SK-MEL-5 (cell line): ENCODE data around the gene RAC2. TPM values are rescaled to one million over a fixed set of nuclear protein-coding genes. Genes with fewer than 3 reads are reported as not detected.
A peak's percentile ranks its signal among the peaks of the same experiment; 100 is the strongest.

ENCODE experiments used
- DNase-seq: peaks from one replicate; pipeline ENCODE4 v3.0.0-alpha.2; 2016; ENCODE audit warnings: low read depth, low spot score
- in situ Hi-C: cut with HindIII; loops from 2 replicates; pipeline ENCODE4 v1.10.0; 2016; ENCODE audit warnings: low sequenced_read_pairs, high pct_unique_total_duplicates, low pct_unique_long_range_greater_than_20kb
- total RNA-seq: library from RNA; depleted of rRNA; stranded (reverse); fragments of >200 nt; shearing (Covaris generic); gene quantifications from 2 replicates; pipeline ENCODE4 v1.2.3, GENCODE V29; 2014

Gene RAC2
- total RNA-seq, 1 experiment from 2014 or later, result not detected

DNA sequence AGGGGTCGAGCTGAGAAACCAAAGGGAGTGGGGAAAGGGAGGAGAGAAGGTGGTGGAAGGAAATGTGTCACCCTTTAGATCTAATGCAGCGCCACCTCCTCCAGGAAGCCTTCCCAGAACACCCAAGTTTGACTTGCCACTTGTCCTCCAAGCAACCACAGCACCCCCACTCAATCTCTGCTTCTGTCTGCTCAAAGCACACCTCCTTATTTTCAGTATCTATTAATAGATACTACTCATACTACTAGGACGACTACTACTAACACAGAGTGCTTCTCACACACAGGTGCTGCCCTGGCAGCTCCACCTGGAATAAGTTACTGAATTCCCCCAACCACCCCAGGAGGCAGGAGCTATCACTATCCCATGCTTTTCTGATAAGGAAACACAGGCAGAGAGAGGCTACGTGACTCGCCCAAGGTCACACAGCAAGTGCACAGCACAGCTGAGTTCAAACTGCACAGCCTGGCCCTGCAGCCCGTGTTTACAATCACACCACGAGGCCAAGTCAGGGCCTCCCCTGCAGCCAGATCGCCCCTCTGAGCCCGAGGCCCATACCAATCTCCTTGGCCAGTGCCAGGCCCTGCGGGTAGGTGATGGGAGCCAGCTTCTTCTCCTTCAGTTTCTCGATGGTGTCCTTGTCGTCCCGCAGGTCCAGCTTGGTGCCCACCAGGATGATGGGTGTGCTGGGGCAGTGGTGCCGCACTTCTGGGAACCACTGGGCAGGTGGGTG is 13.2 kb downstream of the RAC2 start:
- in situ Hi-C loops, result no loop called here
- DNase-seq, result no peak

DNA sequence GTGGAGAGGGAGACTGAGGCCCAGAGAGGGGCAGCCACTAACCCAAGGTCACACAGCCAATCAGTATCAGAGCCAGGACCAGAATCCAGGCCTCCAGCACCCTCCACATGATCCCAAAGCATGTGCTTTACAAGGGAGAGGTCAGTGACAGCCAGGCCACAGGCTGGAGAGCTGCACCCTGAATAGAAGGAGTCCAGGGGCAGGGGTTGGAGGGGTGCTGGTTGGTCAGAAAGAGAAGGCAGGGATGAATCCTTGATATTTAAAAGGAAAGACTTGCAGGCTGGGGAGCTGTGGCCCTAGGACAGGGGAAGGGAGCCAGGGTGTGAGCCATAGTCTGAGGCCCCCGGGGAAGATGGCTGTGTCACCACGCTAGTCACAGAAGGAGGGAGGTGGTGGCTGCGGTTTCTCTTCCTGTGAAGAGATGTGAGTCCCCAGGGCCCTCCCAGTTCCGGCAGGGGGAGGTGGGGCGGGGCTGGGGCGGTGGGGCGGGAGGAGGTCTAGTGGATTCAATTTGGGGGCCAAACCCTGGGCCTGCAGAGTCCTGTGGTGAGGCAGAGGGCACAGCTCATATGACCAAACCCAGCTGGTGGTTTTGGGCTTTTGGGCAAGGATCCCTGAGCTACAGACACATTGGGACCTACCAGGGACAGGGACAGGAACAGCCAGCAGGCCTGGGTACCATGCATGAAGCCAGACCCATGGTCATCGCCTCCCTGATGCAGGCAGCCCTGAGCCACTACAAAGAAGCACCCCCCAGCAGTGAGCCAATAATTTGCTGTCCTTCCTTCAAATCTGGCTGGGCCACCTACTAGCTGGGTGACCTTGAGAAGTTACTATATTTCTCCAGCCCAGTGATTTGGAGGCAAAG is 14.0 kb downstream of the RAC2 start:
- in situ Hi-C loops, result no loop called here
- no peak for DNase-seq

DNA sequence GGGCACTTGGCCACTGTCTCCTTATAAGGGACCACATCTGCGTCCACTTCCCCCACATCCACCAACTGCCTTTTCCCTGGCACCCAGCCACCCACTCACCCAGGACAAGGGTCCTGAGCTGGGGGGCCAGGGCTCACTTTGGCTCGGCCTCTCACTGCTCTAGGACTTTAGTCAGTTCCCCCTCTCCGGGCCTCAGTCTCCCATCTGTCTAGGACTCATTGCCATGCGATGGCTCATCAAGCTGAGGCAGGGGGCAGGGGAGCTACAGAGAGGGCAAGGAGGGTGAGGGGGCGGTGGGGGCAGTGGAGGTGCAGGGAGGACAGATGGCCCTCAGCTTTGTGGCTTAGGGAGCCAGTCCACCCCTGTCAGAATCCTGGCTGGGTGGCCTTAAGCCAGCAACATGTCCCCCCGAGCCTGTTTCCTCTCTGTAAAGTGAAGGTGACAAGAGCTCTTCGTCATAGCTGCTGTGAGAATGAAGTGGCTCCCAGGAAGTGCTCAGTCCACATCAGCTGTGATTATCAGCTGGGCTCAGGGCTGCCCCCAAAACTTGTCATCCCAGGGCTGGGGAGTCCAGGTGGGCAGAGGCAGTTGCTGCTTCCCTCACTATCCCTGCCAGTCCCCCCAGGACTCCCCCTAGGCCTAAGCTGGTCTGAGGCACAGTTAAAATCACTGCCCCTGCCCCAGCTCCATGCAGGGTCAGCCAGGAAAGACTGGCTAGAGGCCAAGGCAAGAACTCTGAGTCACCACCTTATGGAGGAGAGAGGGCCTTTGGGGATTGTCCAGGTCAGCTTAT is 14.9 kb downstream of the RAC2 start:
- peak; percentile 32 for DNase-seq
- in situ Hi-C loops, result no loop called here

DNA sequence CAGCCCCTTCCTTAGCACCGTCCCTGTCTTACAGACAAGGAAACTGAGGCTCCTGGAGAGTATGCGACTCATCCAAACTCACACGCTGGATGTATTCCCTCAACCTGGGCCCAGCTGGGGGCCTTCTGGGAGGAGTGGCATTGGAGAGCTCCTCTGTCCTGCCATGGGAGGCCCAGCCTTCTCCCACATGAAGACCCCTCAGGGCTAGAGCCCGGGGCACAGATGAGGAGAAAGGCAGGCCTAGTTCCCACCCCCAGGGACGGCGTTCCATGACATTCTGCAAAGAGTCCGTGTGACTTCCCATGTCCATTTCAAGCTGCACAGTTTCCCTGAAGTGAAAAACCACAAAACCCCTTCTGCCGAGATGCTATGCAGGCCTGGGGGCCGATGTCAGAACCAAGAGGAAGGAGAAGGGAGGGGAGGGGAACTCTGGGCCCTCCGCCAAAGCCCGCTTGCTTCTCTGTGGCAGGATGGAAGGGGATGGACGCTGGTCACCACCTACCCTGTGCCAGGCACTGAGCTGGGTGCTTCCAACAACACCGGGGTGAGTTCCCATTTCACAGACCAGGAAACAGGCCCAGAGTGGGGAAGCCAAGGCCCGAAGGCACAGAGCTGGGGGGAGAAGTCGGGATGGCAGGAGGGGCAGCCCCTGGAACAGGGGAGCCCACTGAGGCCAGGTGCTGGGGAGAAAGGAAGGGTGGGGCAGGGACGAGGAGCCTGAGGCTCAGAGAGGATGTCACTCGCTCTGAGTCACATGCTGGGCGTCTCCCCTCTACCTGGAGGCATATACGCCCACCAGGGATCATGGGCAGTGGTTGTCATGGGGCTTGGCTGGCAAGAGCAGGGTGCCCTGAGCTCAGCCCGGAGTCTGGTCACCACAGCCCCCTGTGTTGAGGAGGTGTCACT is 15.7 kb downstream of the RAC2 start:
- in situ Hi-C loops, result no loop called here
- DNase-seq, result no peak

DNA sequence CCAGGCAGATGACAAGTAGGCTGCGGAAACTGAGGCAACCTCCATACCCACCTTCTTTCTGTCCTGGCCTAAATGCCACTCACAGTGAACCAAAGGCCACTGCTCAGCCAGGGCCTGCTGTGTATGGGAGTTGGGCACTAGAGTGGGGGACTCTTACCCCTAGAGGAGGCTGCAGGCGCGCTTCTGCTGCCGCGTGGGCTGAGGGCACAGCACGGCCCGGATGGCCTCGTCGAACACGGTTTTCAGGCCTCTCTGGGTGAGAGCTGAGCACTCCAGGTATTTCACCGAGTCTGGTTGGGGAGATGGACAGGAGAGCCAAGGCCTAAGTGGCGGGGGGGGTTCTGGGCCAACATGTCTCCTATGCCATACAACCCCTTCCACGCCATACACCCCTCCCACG is 17.6 kb downstream of the RAC2 start:
- no peak for DNase-seq
- in situ Hi-C loops, result no loop called here

DNA sequence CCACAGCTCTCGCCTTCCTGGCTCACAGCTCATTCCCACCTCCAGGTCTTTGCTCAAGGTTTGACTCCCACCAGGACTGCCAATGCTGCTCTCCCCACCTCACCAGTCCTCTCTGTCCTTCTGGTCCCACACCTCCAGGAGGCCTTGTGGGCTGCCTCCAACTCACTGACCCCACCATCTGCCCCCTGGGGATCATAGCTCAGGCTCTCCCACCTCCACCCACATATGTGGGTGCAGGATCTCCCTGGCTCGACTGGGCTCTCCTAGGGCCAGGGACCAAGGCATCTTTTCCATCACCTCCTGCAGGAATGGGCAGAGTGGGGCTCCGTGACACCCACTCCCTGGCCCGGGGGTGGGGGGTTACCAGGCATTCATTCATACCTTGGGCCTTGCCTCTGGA is 18.0 kb downstream of the RAC2 start:
- DNase-seq, result no peak
- in situ Hi-C loops, result no loop called here

DNA sequence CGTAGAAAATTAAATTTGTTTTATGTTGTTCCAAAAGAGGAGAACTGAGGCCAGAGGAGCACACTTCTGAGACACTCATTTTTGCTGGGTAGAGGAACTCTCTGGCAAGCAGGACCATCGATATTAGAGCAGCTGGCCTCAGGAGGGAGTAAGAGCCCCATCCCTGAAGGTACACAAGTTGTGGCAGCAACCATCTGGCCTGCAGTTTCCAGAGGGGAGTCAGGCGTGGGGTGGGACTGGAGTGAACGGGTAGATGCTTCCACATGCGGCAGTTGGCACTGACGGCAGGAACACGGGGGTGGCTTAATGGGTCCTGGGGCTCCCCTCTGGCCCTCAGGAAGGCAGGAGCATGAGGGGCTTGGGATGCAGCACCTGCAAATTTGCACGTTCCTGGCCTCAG is 18.6 kb downstream of the RAC2 start:
- in situ Hi-C loops, result no loop called here

DNA sequence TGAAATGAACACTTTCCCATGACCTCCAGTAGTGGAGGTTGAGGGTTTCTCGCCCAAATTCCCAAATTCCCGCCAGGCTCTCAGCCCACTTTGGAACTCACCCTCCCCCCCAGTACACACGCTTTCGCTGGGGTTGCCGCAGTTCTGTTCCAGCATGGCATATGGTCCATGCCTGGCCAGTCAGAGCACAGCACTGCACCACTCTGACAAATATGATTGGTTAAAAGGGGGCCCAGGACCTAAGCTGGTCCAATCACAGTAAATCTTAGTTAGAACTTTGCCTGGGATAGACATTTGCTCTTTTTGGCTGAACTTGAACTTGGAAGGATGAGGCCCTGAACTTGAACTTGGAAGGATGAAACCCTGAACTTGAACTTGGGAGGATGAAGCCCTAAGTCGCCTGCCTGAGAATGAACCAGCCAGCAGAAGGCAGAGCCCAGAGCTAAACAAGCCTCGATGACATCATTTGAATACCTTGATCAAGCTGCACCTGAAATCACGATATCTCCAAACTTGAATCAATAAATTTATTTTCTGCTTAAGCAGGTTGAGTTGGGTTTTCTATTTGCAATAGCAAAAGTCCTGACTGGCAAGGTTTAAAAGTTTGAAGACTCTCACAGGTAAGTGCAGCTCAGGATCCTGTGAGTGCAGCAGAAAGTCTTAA is 19.2 kb downstream of the RAC2 start:
- DNase-seq, result peak; percentile 41
- in situ Hi-C loops, result no loop called here

More for the DNA sequence above, 18.6 kb downstream of the RAC2 start:
- DNase-seq, result peak; percentile 21

DNA sequence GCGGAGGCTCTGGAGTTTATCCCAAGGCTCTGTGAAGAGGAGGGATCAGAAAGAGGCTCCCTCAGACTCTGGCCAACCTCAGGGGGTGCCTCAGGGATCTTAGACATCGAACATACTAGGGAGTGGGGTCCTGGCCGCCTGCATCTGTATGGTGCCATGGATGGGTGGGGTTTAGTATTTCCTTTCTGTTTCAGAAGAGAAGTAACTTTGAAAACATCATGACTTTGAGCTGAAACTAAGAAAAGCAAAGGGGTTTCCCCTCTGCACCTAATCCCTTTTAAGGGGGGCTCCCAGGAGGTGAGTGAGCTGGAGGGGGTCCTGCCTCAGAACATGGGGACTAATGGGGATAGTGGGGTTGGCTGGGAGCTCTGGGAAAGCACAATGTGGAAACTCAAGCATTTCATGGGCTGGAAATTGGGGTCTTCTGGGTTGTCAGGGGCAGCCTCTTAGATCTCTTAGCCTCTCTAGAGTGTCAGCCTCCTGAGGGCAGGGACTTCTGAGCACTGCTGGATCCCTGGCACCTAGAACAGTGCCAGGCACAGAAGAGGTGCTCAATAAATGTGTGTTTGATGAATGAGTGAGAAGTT is 20.0 kb downstream of the RAC2 start:
- in situ Hi-C loops, result no loop called here
- DNase-seq, result no peak

DNA sequence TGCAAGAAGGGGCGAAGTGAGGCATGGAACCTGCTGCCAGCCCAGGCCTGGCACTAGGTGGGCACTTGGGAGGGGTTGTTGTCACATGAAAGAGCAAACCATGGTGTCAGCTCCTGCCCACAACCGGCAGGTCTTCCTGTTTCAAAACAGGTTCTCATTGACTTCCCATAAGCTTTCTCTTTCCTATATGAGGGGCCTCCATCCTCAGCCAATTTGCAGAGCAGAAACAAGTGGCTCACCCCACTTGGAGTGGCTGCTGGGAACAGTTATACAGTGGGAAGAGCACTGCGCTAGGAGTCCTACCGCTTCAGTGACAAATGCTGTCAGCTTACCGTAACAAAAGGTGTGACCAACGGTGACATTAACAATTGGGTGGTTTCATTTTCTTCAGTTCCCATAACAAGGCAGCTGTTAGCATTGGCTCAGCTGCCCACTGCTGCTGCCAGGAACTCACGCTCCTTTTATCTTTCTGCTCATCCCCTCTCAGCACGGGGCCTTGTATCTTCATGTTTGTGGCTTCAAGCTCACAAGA is 21.6 kb downstream of the RAC2 start:
- in situ Hi-C loops, result no loop called here

DNA sequence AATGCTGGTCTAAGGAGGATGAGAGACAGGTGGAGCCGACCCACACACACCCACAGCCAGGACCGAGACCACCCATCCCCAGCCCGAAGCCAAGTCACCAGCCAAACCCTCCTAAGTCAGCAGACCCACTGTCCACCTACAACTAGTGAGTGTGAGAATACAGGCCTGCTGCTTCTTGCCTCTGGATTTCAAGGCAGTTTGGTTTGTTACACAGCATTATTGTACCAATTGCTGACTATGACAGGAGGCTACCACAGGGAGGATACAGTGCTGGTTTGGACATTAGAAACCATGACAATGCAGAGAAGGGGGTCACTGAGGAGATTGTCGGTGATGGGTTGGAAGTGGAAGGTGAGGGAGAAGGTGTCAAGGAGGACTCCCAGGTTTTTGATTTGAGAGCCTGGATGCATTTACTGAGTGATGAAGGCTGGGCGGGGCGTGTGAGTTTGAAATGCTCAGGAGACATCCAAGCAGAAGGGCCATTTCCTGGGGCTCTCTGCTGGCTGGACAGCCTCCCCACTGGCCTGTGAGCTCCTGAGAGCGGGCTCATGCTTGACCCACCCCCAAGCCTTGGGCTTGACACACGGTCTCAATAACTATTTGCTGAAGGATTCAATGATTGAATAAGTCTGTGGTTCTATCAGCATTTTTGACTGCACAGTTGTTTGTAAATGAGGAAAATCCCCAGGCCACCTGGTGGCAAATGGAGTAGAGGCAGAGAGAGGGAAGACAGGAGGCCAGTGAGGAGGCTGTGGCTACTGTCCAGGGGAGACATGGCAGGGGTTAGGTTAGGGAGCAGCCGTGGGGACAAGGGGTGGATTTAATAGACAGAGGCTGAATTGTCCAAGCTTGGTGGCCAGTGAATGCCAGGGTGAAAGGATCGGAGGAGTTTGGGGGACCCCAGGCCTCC is 22.4 kb downstream of the RAC2 start:
- DNase-seq, result no peak
- in situ Hi-C loops, result no loop called here

More for the DNA sequence above, 21.6 kb downstream of the RAC2 start:
- DNase-seq, result no peak

DNA sequence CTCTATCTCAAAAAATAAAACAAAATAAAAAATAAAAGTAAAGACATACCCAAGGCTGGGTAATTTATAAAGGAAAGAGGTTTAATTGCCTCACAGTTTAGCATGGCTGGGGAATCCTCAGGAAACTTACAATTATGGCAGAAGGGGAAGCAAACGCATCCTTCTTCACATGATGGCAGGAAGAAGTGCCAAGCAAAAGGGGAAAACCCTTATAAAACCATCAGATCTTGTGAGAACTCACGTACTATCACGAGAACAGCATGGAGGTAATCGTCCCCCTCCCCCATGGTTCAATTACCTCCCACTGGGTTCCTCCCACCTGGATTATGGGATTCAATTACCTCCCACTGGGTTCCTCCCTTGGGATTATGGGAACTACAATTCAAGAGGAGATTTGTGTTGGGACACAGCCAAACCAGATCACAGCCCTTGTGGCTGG is 23.5 kb downstream of the RAC2 start:
- in situ Hi-C loops, result no loop called here
- no peak for DNase-seq

DNA sequence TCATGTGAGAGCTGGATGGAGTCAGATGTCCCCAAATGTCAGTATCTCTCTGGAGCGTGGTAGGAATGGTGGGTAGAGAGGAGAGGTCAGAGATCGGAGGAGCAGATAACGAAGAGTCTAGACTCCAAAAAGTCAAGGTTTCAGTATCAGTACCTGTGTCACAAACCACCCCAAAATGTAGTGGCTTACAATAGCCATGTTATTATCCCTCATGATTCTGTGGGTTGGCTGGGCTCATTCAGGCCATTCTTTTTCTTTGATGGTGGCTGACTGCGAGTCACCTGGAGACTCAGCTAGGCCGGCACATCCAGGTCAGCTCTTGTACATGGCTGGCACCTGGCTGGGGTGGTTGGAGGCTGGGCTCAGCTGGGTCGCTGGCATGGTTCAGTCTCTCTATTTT is 24.5 kb downstream of the RAC2 start:
- in situ Hi-C loops, result no loop called here
- DNase-seq, result no peak

DNA sequence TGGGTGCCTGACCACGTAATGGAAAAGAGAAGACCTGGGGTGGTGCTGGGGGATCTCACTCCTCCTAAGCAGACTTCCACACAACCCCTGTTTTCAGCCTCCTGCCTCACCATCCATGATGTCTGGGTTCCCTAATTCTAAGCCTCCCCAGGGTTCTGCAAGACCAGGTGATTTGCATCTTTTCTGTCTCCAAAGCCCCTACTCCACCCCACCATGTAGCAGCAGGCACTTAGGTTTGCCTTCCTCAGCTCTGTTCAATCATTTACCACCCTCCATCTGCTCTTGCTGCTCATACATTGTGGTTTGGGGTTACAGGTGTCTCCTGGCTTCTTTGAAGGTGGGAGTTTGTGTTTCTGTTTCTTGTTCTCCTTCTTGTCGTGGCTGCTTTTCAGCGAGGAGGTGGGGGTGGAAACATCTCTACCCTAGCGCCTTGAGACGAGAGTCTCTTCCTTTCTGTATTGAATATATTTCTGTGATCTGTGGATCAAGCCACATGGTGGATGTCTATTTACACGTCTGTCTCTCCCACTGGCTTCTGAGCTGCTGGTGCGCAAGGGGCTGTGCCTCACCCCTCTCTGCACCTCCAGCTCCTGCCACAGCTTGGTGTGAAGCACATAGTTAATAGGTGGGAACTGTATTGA is 25.2 kb downstream of the RAC2 start:
- in situ Hi-C loops, result no loop called here
- no peak for DNase-seq

DNA sequence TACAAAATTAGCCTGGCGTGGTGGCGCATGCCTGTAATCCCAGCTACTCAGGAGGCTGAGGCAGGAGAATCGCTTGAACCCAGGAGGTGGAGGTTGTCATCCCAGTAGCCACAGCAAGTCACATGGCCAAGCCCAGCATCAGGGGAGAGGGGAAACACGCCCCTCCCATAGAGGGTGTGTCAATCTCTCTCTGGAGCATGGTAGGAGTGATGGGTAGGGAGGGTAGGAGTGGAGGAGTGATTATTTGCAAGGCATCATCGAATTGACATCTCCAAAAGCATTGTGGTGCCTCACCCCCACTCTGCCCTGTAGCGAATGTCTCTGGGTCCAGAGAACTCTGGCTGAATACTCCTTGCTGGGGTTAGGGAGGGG is 25.7 kb downstream of the RAC2 start:
- in situ Hi-C loops, result no loop called here
- DNase-seq, result no peak
